Tibial nerve (tissue), 4 donors: Measurements from ENCODE around the gene LIG3. TPM values are rescaled to one million over a fixed set of nuclear protein-coding genes. Genes with fewer than 3 reads are reported as not detected.

Experiments
- DNase-seq, 2 donors: peaks; one replicate each; pipeline ENCODE4 v3.0.0-alpha.2; 2019; ENCODE audit warnings: low spot score in 2 of 2
- H3K27ac ChIP-seq, 4 donors: fragments of 200-600 bp; sonication (generic) in 3 of 4; one replicate each; pipeline ENCODE4 v1.5.1; 2017 to 2019; ENCODE audit warnings: mild to moderate bottlenecking in 1 of 4
- H3K27me3 ChIP-seq, 2 donors: fragments of 200-600 bp; sonication (generic) in 1 of 2; one replicate each; pipeline versions ENCODE4 v1.5.1 to v1.6.0; 2017 to 2019
- H3K36me3 ChIP-seq, 3 donors: fragments of 200-600 bp; sonication (generic); one replicate each; pipeline ENCODE4 v1.5.1; 2018 to 2019
- H3K4me1 ChIP-seq, 4 donors: fragments of 200-600 bp; sonication (generic) in 3 of 4; one replicate each; pipeline ENCODE4 v1.5.1; 2017 to 2019
- H3K4me3 ChIP-seq, 4 donors: fragments of 200-600 bp; sonication (generic) in 3 of 4; one replicate each; pipeline ENCODE4 v1.5.1; 2017 to 2019; ENCODE audit warnings: mild to moderate bottlenecking in 1 of 4, moderate library complexity in 1 of 4
- H3K9me3 ChIP-seq, 4 donors: fragments of 200-600 bp; sonication (generic) in 3 of 4; one replicate each; pipeline ENCODE4 v1.5.1; 2017 to 2019
- CTCF ChIP-seq, 5 experiments: fragments of 200-600 bp in 3 of 5; fragments of 450-650 bp in 2 of 5; sonication (generic) in 3 of 5; IDR thresholded peaks; one replicate each; pipeline ENCODE4 v1.5.1; 2016 to 2019; ENCODE audit warnings: antibody characterized with exemption in 5 of 5, mild to moderate bottlenecking in 3 of 5, moderate library complexity in 2 of 5
- EP300 ChIP-seq, 2 donors: sonication (generic); formaldehyde crosslinking; IDR thresholded peaks; one replicate each; pipeline ENCODE4 v1.6.1; 2017; ENCODE audit warnings: antibody characterized with exemption in 2 of 2, mild to moderate bottlenecking in 1 of 2
- POLR2A ChIP-seq, 2 donors: fragments of 450-650 bp; IDR thresholded peaks; one replicate each; pipeline ENCODE4 v1.6.1; 2017; ENCODE audit warnings: antibody characterized with exemption in 2 of 2, mild to moderate bottlenecking in 2 of 2, moderate library complexity in 2 of 2
- WGBS, 2 donors: methylation state at CpG; one replicate each; pipeline ENCODE4 v1.1.5; 2018; 5-methylcytosine and 5-hydroxymethylcytosine counted together
- total RNA-seq, 4 donors: library from RNA; depleted of rRNA; stranded (reverse); fragments of >200 nt; gene quantifications; one replicate each; pipeline ENCODE4 v1.1.0, GENCODE V29; 2016

LIG3 gene
- total RNA-seq, 4 donors from 2014 or later: 15.3 to 42.6 (median 37.0) TPM

- DNase-seq: no peak
- peak overlapping the region in 2 of 4 donors; percentile 69 to 79 for H3K27ac ChIP-seq
- no peak for TF ChIP-seq CTCF (IDR thresholded peaks at IDR 0.05)
- TF ChIP-seq EP300 (IDR thresholded peaks at IDR 0.05): no peak
- no peak for TF ChIP-seq POLR2A (IDR thresholded peaks at IDR 0.05)
- H3K4me1 ChIP-seq: peaks cover 0 to 32% (median 25%) of the 10 kb centered on the region in 4 donors
- no peak overlapping the region for H3K4me3 ChIP-seq
- no peaks in the 10 kb centered on the region for H3K9me3 ChIP-seq
- H3K27me3 ChIP-seq: no peaks in the 10 kb centered on the region
- H3K36me3 ChIP-seq: no peaks in the 10 kb centered on the region
These were observed 72.5 kb downstream of the LIG3 start for GRCh38 chr17:35052780-35053179.

DNA sequence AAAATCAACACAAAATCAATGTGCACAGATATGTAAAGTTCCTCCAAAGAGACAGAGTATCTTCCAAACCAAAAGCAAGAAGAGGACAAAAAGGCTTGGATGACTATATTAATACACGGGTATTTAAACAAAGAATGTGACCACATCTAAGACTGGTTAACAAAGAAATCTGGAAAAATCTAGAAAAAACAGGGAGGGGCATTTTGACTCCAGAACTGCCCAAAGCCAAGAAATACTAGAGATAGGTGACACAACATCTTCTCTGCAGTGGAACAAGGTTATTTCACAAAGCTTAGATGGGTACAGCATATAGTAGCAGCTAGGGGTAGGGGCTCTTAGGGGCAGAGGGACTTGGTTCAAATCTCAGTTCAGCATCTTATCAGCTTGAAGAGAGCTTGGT, 72.9 kb downstream of the LIG3 start:
- Histone ChIP-seq H3K4me3 (no peak overlapping the region), H3K27ac (no peak overlapping the region), H3K27me3 (no peaks in the 10 kb centered on the region), H3K4me1 (peaks cover 0 to 32% (median 25%) of the 10 kb centered on the region in 4 donors), H3K36me3 (no peaks in the 10 kb centered on the region), H3K9me3 (no peaks in the 10 kb centered on the region)
- 87 to 94% methylated on average over 1 of the region's 1 CpG for WGBS, 2 donors
- no peak for DNase-seq
- TF ChIP-seq EP300 (IDR thresholded peaks at IDR 0.05) (no peak), POLR2A (IDR thresholded peaks at IDR 0.05) (no peak), CTCF (IDR thresholded peaks at IDR 0.05) (no peak)

DNA sequence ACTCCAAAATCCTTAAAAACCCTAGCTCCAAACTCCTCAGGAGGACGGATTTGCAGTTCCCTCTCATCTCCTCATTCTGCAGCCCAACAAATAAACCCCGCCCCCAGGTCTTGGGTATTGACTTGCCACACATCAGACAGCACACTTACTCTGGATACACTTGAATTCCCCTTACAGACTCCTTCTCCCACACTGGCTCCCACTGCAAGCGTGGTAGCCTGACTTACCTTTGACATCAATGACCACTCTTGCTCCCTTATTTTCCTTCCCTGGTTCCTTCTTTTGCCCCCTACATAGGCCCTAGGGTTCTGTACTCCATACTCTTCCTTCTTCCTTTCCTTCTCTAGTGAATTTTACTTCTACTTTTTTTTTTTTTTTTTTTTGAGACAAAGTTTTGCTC, 75.7 kb downstream of the LIG3 start:
- 84 to 86% methylated on average over 3 of the region's 3 CpGs for WGBS, 2 donors
- no peak for DNase-seq
- peaks cover 0 to 24% (median 19%) of the 10 kb centered on the region in 4 donors for H3K4me1 ChIP-seq
- no peak overlapping the region for H3K27ac ChIP-seq
- no peak overlapping the region for H3K4me3 ChIP-seq
- H3K9me3 ChIP-seq: no peaks in the 10 kb centered on the region
- TF ChIP-seq CTCF (IDR thresholded peaks at IDR 0.05) (no peak), POLR2A (IDR thresholded peaks at IDR 0.05) (no peak), EP300 (IDR thresholded peaks at IDR 0.05) (no peak)
- H3K27me3 ChIP-seq: no peaks in the 10 kb centered on the region
- no peaks in the 10 kb centered on the region for H3K36me3 ChIP-seq

- H3K27me3 ChIP-seq: no peaks in the 10 kb centered on the region
- WGBS, 2 donors: 97% methylated on average over 1 of the region's 1 CpG
- no peaks in the 10 kb centered on the region for H3K9me3 ChIP-seq
- TF ChIP-seq CTCF (IDR thresholded peaks at IDR 0.05) (no peak), POLR2A (IDR thresholded peaks at IDR 0.05) (no peak)
- peaks cover 0 to 7% (median 0%) of the 10 kb centered on the region in 3 donors for H3K36me3 ChIP-seq
- H3K27ac ChIP-seq: no peak overlapping the region
- H3K4me1 ChIP-seq: peaks cover 0 to 11% (median 6%) of the 10 kb centered on the region in 4 donors
- DNase-seq: no peak
- H3K4me3 ChIP-seq: no peak overlapping the region
These were observed 77.1 kb downstream of the LIG3 start for GRCh38 chr17:35057332-35057915.

Other genes starting within 250 kb of the LIG3 start
- gene CCT6B, start 19.1 kb upstream of the LIG3 start, total RNA-seq: 1 to 10 TPM in 3 of 4 donors, under 1 TPM in 1; 0.90 to 7.5 (median 3.1) TPM
- gene ZNF830, start 19.0 kb upstream of the LIG3 start, total RNA-seq: 10 to 100 TPM in 1 of 4 donors, 1 to 10 TPM in 3; 5.1 to 14.7 (median 9.1) TPM
- 10 to 100 TPM; 10.8 to 41.3 (median 17.2) TPM for gene RFFL, start 83.2 kb downstream of the LIG3 start, total RNA-seq
- 10 to 100 TPM in 2 of 4 donors, 1 to 10 TPM in 2; 7.5 to 19.8 (median 11.9) TPM for gene RAD51D, start 139.3 kb downstream of the LIG3 start, total RNA-seq
- not detected for gene FNDC8, start 141.1 kb downstream of the LIG3 start, total RNA-seq
- gene NLE1, start 161.8 kb downstream of the LIG3 start, total RNA-seq: 10 to 100 TPM; 10.4 to 32.1 (median 17.1) TPM
- not detected for gene UNC45B, start 167.3 kb downstream of the LIG3 start, total RNA-seq
- gene SLC35G3, start 213.9 kb downstream of the LIG3 start, total RNA-seq: not detected